HG03432 (cell line): ENCODE measurements around the gene DACT2.

Source experiments
- ATAC-seq: cut with Tn5 transposase; IDR thresholded peaks from one replicate; pipeline ENCODE4 v1.9.1; 2021; ENCODE audit warnings: mild to moderate bottlenecking, moderate library complexity; ENCODE audit not compliant: unreplicated experiment

Gene DACT2

GRCh38 chr6:168353041-168353440 is 33.5 kb upstream of the DACT2 start:
- ATAC-seq = no peak

GRCh38 chr6:168352096-168352495 is 32.5 kb upstream of the DACT2 start:
- no peak for ATAC-seq

- no peak for ATAC-seq
Measured at GRCh38 chr6:168349718-168350210, 30.2 kb upstream of the DACT2 start.

DNA sequence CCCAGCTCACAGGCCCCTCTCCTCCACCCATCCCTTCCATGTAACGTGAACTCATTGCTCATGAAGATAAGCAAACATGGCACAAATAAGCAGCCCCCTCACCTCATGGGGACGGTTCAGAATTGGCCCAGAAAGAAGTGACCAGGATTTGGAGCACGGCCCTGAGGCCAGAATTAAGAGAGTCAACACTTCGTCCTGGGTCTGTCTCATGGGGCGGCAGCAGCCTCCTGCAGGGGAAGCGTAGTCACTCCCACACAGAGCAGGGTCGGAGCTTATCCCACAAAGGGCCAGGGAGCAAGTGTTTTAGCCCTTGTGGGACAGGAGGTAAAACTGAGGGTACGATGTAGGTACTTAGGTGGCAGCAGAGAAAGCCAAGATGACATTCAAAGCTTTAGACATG is 28.6 kb upstream of the DACT2 start:
- ATAC-seq = no peak

DNA sequence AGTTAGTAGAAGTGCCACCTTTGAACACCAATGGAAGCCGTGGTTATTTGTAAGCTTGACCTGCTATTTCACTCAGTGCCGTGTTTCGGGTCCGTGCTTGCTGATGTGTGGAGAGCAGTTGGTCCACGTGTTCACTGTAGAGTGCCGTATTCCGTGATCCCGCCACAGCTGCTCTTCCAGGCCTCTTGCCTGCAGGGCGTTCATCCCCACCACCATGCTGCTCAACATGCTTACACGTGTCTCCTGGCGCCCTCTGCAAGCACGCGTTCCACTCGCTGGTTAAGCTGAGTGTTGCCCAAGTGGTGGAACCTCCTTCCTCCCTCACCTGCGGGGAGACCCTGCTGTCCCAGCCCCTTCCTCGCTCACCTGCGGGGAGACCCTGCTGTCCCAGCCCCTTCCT is 28.0 kb upstream of the DACT2 start:
- no peak for ATAC-seq

DNA sequence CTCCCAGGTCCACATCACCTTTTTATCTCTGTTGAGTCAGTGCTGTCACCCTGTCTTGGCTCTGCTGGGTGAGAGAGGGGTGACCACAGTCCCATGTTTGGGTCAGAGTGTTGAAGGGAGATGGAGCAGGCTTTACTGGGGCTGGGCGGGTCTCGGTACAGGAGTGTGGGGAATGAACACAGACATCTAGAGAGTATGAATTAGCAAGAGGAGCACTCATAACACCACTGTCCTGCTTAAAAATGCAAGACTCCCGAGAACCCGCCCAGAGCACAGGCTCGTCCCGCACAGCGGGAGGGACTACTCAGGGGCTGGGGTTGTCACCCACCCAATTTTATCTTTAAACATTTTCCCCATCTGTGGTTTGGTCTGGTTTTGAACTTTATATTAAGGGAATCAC is 27.5 kb upstream of the DACT2 start:
- no peak for ATAC-seq

GRCh38 chr6:168345896-168346754 is 26.5 kb upstream of the DACT2 start:
- no peak for ATAC-seq

DNA sequence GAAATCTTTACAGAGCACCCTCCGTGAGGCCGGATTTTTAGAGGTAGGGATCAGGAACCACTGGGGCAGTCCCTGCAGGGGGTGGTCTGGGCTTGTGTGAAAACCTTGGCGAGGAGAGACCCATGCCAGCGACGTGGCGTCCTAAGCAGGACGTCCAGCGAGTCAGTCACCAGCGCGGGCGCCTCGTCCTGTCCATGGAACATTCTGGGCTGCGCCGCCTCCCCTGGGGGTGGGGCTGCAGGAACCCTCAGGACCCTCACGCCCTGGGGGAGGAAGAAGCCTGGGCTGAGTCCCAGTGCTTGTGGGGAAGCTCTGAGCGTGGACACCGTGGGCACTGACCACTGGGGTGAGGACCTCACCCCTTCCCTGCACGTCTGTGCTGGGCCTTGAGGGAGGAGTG is 25.7 kb upstream of the DACT2 start:
- no peak for ATAC-seq

GRCh38 chr6:168344338-168344737 is 24.8 kb upstream of the DACT2 start:
- no peak for ATAC-seq

- no peak for ATAC-seq
Measured at GRCh38 chr6:168343239-168344150, 23.9 kb upstream of the DACT2 start.

- ATAC-seq = no peak
Measured at GRCh38 chr6:168342636-168343035, 23.1 kb upstream of the DACT2 start.

GRCh38 chr6:168341280-168341900 is 21.8 kb upstream of the DACT2 start:
- ATAC-seq = no peak

DNA sequence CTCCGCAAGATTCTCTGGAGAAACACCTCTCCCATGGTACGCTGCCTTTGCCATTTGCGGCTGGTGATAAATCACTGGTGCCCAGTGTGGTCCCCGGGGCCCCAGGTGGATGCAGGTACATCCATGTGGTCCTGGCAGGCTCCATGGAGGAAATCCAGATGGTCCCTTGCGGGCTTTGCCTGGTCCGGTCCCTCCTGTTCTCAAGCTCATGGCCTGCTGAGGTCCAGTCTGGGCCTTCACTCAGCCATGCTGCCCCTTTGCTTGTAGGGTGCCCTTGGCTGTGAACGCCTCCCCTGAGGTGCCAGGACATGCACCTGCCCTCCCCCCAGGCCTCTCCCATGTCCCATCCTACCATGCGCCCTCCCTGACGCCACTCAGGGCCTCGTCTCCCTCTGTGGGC is 21.2 kb upstream of the DACT2 start:
- no peak for ATAC-seq

- ATAC-seq = no peak
Measured at GRCh38 chr6:168338777-168339176, 19.2 kb upstream of the DACT2 start.

- ATAC-seq = no peak
Measured at GRCh38 chr6:168336967-168337366, 17.4 kb upstream of the DACT2 start.

- ATAC-seq = no peak
Measured at GRCh38 chr6:168333989-168334388, 14.4 kb upstream of the DACT2 start.

DNA sequence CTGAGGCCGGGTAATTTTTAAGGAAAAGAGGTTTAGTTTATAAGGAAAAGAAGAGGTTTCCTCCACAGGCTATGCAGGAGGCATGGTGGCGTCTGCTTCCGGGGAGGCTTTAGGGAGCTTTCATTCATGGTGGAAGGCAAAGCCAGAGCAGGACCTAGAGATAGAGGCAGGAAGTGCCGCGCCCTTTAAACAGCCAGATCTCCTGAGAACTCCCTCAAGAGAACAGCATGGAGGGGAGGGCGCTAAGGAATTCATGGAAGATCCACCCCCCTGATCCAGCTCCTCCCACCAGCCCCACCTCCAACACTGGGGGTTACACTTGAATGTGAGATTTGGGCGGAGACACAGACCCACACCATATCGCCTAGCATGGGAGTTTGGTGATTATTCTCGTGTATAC is 13.9 kb upstream of the DACT2 start:
- ATAC-seq = no peak

- ATAC-seq = no peak
Measured at GRCh38 chr6:168333039-168333438, 13.5 kb upstream of the DACT2 start.

- ATAC-seq = no peak
Measured at GRCh38 chr6:168332020-168332419, 12.4 kb upstream of the DACT2 start.

- no peak for ATAC-seq
Measured at GRCh38 chr6:168331058-168331457, 11.5 kb upstream of the DACT2 start.

GRCh38 chr6:168330403-168330802 is 10.8 kb upstream of the DACT2 start:
- no peak for ATAC-seq
